GM20000 (cell line): ENCODE results near the gene BLTP3B.

Source experiments
- DNase-seq: peaks from one replicate; pipeline ENCODE4 v3.0.0; 2012; ENCODE audit warnings: low spot score
- TF ChIP-seq, protein P1 (sequence below): IDR thresholded peaks from 2 replicates; pipeline ENCODE4 v1.5.1; 2012; ENCODE audit warnings: mild to moderate bottlenecking, control low read depth; ENCODE audit errors: extremely low read depth, missing control alignments

Gene BLTP3B

DNA sequence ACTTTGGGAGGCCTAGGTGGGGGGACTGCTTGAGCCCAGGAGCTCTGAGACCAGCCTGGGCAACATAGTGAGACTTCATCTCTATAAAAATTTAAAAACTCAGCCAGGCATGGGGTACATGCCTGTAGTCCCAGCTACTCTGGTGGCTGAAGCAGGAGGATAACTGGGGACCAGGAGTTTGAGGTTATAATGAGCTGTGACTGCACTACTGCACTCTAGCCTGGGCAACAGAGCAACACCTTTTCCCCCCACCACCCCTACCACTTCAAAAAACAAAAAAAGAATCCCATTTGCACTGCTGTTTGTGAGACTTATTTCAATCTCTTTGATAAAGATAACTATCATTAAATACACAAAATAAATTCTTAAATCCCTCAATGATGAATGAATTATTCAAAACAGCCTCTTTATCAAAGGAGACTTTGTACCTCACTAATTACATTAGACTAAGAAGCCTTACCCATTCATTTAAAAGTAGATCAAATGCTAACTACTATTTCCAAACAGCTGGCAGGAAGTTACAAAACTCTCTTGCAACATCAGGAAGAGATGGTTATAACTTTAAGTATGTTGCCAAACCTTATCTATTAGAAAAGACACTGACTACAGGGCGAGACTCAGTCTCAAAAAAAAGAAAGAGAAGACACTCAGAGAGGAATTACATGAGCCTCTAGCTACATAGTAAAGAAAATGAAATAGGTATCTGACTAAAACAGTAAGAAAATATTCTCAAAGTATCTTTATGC is 14.7 kb downstream of the BLTP3B start:
- DNase-seq, result no peak
- TF ChIP-seq, protein P1, sequence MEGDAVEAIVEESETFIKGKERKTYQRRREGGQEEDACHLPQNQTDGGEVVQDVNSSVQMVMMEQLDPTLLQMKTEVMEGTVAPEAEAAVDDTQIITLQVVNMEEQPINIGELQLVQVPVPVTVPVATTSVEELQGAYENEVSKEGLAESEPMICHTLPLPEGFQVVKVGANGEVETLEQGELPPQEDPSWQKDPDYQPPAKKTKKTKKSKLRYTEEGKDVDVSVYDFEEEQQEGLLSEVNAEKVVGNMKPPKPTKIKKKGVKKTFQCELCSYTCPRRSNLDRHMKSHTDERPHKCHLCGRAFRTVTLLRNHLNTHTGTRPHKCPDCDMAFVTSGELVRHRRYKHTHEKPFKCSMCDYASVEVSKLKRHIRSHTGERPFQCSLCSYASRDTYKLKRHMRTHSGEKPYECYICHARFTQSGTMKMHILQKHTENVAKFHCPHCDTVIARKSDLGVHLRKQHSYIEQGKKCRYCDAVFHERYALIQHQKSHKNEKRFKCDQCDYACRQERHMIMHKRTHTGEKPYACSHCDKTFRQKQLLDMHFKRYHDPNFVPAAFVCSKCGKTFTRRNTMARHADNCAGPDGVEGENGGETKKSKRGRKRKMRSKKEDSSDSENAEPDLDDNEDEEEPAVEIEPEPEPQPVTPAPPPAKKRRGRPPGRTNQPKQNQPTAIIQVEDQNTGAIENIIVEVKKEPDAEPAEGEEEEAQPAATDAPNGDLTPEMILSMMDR, result no peak

GRCh38 chr12:100123316-100124095 is 19.2 kb downstream of the BLTP3B start:
- DNase-seq, result no peak
- TF ChIP-seq, protein P1, result no peak

GRCh38 chr12:100120355-100120754 is 22.3 kb downstream of the BLTP3B start:
- TF ChIP-seq, protein P1, result no peak
- no peak for DNase-seq

DNA sequence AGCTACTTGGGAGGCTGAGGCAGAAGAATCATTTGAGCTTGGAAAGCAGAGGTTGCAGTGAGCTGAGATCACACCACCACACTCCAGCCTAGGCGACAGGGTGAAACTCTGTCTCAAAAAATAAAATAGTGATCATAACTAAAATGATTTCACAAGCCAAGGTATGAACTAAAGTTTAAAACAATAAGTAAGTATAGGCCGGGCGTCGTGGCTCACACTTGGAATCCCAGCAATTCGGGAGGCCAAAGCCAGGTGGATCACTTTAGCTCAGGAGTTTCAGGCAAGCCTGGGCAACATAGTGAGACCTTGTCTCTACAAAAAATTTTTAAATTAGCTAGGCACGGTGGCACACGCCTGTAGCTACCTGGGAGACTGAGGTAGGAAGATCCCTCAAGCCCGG is 27.4 kb downstream of the BLTP3B start:
- TF ChIP-seq, protein P1, result no peak
- no peak for DNase-seq

DNA sequence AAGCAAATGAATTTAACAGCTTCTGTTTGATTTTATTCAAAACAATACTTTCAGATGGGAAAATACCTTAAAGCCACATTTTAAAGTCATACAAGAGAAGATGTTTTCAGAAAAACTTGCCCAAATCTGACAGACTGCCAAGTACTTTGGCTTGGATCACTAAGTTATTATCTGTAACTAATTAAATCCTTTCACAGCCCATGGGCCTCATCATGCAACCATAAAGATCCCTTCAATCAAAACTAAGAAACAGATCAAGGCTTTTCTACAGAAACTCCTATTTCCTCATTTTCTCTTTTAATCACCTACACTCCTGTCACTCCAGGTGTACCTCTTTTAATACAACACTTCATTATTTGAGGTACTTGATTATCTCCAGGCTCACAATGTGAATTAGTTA is 28.1 kb downstream of the BLTP3B start:
- TF ChIP-seq, protein P1, result no peak
- no peak for DNase-seq

- no peak for DNase-seq
- TF ChIP-seq, protein P1, result no peak
Measured at GRCh38 chr12:100110276-100110675, 32.4 kb downstream of the BLTP3B start.

GRCh38 chr12:100106861-100107260 is 35.8 kb downstream of the BLTP3B start:
- no peak for DNase-seq
- TF ChIP-seq, protein P1, result no peak
